Prostate gland (tissue), 2 donors: ENCODE measurements around the gene CRTAC1. TPM values are rescaled to one million over a fixed set of nuclear protein-coding genes. Genes with fewer than 3 reads are reported as not detected.

Experiments used
- DNase-seq: peaks from one replicate; pipeline ENCODE4 v3.0.0-alpha.2; 2019; ENCODE audit warnings: low spot score
- H3K27ac ChIP-seq, 2 donors: fragments of 200-600 bp; sonication (generic); 2 replicates each; pipeline ENCODE4 v1.5.1; 2017 to 2019
- H3K27me3 ChIP-seq: fragments of 200-600 bp; sonication (generic); replicated peaks from 2 replicates; pipeline ENCODE4 v1.5.1; 2019; ENCODE audit not compliant: insufficient read depth
- H3K36me3 ChIP-seq, 2 donors: fragments of 200-600 bp; sonication (generic); 1 replicate in 1 of 2; 2 replicates in 1 of 2; pipeline versions ENCODE4 v1.5.1 to v1.8.1; 2017 to 2019
- H3K4me1 ChIP-seq: fragments of 200-600 bp; sonication (generic); replicated peaks from 2 replicates; pipeline ENCODE4 v1.5.1; 2019
- H3K4me3 ChIP-seq, 2 donors: fragments of 200-600 bp; sonication (generic); 2 replicates each; pipeline ENCODE4 v1.5.1; 2017 to 2019
- H3K9me3 ChIP-seq: fragments of 200-600 bp; sonication (generic); 2 replicates; pipeline ENCODE4 v1.5.1; 2017
- POLR2A ChIP-seq: fragments of 450-650 bp; IDR thresholded peaks from one replicate; pipeline ENCODE4 v1.6.1; 2016; ENCODE audit warnings: antibody characterized with exemption, mild to moderate bottlenecking
- POLR2AphosphoS5 ChIP-seq: sonication (generic); formaldehyde crosslinking; IDR thresholded peaks from one replicate; pipeline ENCODE4 v1.6.1; 2017; ENCODE audit warnings: antibody characterized with exemption
- WGBS: methylation state at CpG from one replicate; pipeline ENCODE4 v1.1.5; 2018; 5-methylcytosine and 5-hydroxymethylcytosine counted together
- intact Hi-C: fragments of 100-400 bp; cut with DNase I; formaldehyde crosslinking; loops from one replicate; pipeline ENCODE4 v1.14.2; 2022
- total RNA-seq, 2 donors: library from RNA; depleted of rRNA; stranded (reverse); fragments of >200 nt; gene quantifications; one replicate each; pipeline ENCODE4 v1.1.0, GENCODE V29; 2016
- TF ChIP-seq, protein P1 (sequence below), 4 experiments: fragments of 200-600 bp in 2 of 4; fragments of 450-650 bp in 2 of 4; sonication (generic) in 2 of 4; IDR thresholded peaks; 1 replicate in 3 of 4; 2 replicates in 1 of 4; pipeline ENCODE4 v1.5.1; 2016 to 2019; ENCODE audit warnings: antibody characterized with exemption in 4 of 4, mild to moderate bottlenecking in 2 of 4, moderate library complexity in 2 of 4

CRTAC1 gene
- total RNA-seq, 2 donors from 2014 or later = 3.8 to 8.9 TPM

- WGBS = 79% methylated on average over 3 of the region's 3 CpGs
- DNase-seq = no peak
- Histone ChIP-seq H3K27ac (no peak overlapping the region), H3K27me3 (no peaks in the 10 kb centered on the region), H3K36me3 (no peaks in the 10 kb centered on the region), H3K4me3 (no peak overlapping the region), H3K4me1 (no peaks in the 10 kb centered on the region), H3K9me3 (no peaks in the 10 kb centered on the region)
- TF ChIP-seq POLR2A (no peak), POLR2AphosphoS5 (no peak)
- TF ChIP-seq, protein P1, sequence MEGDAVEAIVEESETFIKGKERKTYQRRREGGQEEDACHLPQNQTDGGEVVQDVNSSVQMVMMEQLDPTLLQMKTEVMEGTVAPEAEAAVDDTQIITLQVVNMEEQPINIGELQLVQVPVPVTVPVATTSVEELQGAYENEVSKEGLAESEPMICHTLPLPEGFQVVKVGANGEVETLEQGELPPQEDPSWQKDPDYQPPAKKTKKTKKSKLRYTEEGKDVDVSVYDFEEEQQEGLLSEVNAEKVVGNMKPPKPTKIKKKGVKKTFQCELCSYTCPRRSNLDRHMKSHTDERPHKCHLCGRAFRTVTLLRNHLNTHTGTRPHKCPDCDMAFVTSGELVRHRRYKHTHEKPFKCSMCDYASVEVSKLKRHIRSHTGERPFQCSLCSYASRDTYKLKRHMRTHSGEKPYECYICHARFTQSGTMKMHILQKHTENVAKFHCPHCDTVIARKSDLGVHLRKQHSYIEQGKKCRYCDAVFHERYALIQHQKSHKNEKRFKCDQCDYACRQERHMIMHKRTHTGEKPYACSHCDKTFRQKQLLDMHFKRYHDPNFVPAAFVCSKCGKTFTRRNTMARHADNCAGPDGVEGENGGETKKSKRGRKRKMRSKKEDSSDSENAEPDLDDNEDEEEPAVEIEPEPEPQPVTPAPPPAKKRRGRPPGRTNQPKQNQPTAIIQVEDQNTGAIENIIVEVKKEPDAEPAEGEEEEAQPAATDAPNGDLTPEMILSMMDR (IDR thresholded peaks at IDR 0.05) = no peak
- intact Hi-C loops = no loop called here
Measured at GRCh38 chr10:97894092-97894491, 136.3 kb downstream of the CRTAC1 start.

- H3K4me3 ChIP-seq = no peak overlapping the region
- H3K9me3 ChIP-seq = no peaks in the 10 kb centered on the region
- TF ChIP-seq POLR2AphosphoS5 (no peak), POLR2A (no peak)
- TF ChIP-seq, protein P1 (IDR thresholded peaks at IDR 0.05) = no peak
- no peak for DNase-seq
- no peaks in the 10 kb centered on the region for H3K4me1 ChIP-seq
- H3K27ac ChIP-seq = no peak overlapping the region
- H3K27me3 ChIP-seq = no peaks in the 10 kb centered on the region
- no peaks in the 10 kb centered on the region for H3K36me3 ChIP-seq
- 55% methylated on average over 2 of the region's 2 CpGs for WGBS
- intact Hi-C loops = no loop called here
Measured at GRCh38 chr10:97892939-97893338, 137.5 kb downstream of the CRTAC1 start.

DNA sequence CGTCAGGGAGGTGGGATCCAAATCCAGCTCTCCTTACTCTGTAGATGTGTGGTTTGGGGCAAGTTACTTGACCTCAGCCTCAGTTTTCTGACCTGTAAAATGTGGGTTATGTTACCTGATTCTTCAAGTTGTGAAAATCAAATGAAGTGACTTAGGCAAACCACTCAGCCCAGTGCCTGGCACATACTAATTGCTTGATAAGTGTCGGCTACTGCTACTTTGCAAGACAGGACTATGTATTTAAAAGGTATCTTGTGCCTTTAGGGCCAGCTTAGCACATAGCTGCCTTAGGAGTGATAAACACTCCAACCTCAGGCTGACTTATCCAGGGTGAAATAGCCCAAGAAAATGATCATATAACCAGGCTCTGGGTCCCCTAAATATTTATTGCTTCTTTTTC, 137.9 kb downstream of the CRTAC1 start:
- 85% methylated on average over 2 of the region's 2 CpGs for WGBS
- intact Hi-C loops = no loop called here
- no peaks in the 10 kb centered on the region for H3K9me3 ChIP-seq
- H3K4me3 ChIP-seq = no peak overlapping the region
- H3K4me1 ChIP-seq = no peaks in the 10 kb centered on the region
- no peak for DNase-seq
- no peaks in the 10 kb centered on the region for H3K27me3 ChIP-seq
- no peak for TF ChIP-seq POLR2A
- no peak for TF ChIP-seq POLR2AphosphoS5
- TF ChIP-seq, protein P1 (IDR thresholded peaks at IDR 0.05) = no peak
- no peaks in the 10 kb centered on the region for H3K36me3 ChIP-seq
- H3K27ac ChIP-seq = no peak overlapping the region

- Histone ChIP-seq H3K4me3 (no peak overlapping the region), H3K27me3 (no peaks in the 10 kb centered on the region), H3K4me1 (no peaks in the 10 kb centered on the region), H3K27ac (no peak overlapping the region), H3K9me3 (no peaks in the 10 kb centered on the region), H3K36me3 (no peaks in the 10 kb centered on the region)
- intact Hi-C loops = no loop called here
- WGBS = 66% methylated on average over 17 of the region's 17 CpGs
- TF ChIP-seq POLR2A = no peak
- TF ChIP-seq POLR2AphosphoS5 = no peak
- TF ChIP-seq, protein P1 (IDR thresholded peaks at IDR 0.05) = no peak
- no peak for DNase-seq
Measured at GRCh38 chr10:97891497-97892167, 138.8 kb downstream of the CRTAC1 start.
